ENCODE data around the gene POLD2.

GRCh38 chr7:44103923-44104859, 19.2 kb downstream of the POLD2 start, which contains the start of gene AEBP1:
- no peak for TF ChIP-seq TAF1 (IDR thresholded peaks at IDR 0.05; ENCODE audit: borderline replicate concordance, insufficient read depth, low read length)
- peak; percentile 46; the same call in 1 of the 2 replicates for TF ChIP-seq POLR2AphosphoS5 (IDR thresholded peaks at IDR 0.05; ENCODE audit: low read depth, low read length)
- no peak for TF ChIP-seq FOXP2 (optimal IDR thresholded peaks at IDR 0.05; ENCODE audit: borderline replicate concordance, extremely low read depth, extremely low read length, insufficient read depth)
- TF ChIP-seq, protein P1, sequence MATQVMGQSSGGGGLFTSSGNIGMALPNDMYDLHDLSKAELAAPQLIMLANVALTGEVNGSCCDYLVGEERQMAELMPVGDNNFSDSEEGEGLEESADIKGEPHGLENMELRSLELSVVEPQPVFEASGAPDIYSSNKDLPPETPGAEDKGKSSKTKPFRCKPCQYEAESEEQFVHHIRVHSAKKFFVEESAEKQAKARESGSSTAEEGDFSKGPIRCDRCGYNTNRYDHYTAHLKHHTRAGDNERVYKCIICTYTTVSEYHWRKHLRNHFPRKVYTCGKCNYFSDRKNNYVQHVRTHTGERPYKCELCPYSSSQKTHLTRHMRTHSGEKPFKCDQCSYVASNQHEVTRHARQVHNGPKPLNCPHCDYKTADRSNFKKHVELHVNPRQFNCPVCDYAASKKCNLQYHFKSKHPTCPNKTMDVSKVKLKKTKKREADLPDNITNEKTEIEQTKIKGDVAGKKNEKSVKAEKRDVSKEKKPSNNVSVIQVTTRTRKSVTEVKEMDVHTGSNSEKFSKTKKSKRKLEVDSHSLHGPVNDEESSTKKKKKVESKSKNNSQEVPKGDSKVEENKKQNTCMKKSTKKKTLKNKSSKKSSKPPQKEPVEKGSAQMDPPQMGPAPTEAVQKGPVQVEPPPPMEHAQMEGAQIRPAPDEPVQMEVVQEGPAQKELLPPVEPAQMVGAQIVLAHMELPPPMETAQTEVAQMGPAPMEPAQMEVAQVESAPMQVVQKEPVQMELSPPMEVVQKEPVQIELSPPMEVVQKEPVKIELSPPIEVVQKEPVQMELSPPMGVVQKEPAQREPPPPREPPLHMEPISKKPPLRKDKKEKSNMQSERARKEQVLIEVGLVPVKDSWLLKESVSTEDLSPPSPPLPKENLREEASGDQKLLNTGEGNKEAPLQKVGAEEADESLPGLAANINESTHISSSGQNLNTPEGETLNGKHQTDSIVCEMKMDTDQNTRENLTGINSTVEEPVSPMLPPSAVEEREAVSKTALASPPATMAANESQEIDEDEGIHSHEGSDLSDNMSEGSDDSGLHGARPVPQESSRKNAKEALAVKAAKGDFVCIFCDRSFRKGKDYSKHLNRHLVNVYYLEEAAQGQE (IDR thresholded peaks at IDR 0.05; ENCODE audit: insufficient read depth in 1 of 2, low read depth in 2 of 2, low read length in 2 of 2), result no peak
